ENCODE measurements around the gene SLC5A9.
"Not testable (repeated sequence)": the region's sequence is repeated elsewhere in the genome, so short reads cannot be mapped to it uniquely, and the experiment has no call there.

SLC5A9 gene

DNA sequence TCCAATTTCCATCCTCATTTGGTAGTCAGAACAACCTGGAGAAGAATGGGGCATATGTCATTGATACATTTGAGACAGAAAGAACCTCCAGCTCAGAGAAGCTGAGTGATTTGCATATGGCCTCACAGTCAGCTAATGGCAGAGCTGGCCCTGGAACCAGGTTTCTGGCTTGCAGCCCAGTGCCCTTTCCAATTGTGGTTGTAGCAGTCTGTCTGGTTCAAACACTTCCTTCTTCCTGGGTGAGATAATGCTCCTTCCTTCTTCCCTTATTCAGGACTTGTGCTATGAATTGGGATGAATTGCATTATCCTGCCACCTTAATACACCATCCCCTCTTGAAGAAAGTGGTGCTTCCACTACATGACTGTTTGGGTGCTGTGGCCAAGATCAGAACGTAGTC, 24.2 kb downstream of the SLC5A9 start:
- DNase-seq, result no peak

DNA sequence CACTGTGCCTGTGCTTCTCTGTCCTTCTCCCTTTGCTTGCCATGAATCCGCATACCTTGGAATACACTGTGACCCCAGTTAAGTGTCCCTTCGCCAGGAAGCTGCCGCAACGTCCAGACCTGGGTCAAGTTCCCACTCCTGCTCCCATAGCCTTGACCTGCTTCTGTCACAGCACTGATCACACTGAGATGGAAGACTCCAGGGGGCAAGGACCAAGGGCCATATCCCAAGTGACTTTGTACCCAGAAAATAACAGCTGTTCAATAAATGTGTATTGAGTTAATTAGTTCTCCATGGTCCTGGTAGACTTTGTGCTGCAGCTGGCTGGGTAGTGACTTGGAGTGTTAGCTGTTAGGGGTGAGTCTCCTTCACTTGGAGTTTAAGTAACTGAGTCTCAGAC, 25.8 kb downstream of the SLC5A9 start:
- DNase-seq, result no peak

DNA sequence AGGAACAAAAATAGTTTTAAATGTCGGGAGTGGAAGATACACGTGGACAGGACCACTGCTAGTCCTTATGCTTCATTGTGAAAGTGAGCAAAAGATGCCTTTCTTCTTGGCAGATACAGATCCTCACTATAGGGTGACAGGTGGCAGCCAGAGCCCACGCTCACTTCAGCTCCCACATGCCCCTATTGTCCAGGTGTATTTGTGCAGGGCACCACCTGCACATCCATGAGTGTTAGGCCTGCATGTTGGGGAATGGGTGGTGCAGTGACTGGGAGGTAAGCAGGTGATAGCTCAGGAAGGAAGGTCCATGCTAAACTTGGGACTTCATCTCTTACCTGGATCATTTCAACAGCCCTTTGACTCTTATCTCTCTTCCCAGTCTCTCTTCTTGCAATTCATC, 27.4 kb downstream of the SLC5A9 start:
- no peak for DNase-seq

DNA sequence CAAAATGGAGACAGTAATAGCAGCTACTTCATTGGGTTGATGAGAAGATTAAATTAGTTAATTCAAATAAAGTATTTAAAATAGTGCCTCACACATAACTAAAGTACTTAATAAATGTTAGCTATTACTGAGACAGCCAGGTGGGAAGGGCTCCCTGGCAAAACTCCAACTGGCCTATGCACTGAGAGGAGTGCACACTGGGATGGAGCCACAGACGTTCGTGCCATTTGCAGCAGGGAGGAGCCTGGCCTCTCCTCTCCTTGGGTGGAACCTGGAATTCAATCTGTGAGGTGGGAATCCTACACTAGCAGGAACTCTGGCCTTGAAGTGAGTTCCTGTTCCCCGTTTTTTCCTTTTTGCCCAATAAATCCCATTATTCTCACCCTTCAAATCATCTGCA, 28.1 kb downstream of the SLC5A9 start:
- no peak for DNase-seq

DNA sequence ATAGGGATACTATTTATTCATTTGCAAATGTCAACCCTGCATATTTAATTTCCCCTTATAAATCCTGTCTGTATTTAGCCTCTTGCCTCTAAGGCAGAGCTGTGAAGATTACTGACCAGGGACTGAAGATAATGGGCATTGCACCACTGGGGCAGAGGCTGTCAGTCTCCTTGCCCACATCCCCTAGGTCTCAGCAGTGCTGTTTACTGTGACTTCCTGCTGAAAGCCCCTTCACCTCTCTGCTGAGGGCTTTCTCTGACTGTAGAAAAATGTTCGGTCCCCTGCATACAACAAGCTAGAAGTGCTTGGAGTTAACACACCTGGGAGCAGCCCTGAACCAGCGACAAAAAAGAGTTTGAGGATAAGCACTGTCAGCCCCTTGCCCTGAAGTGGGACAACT, 28.8 kb downstream of the SLC5A9 start:
- DNase-seq, result no peak

DNA sequence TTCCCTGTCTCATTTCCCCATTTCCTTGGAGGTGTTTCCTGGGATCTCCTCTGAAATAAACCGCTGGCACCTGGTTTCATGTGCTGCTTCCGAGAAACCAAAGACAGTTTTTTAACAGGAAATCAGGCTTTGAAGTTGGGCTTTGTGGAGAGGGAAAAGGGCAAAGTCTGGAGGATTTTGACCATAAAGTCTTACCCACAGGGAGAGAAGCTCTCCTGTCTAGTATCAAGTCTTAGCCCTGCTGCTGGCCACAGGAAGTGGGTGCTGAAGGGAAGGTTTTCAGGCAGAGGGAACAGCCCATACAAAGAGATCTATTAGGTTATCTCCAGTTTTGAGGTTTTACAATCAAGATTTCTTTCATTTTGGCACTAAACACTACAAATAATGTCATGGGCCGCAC, 29.3 kb downstream of the SLC5A9 start:
- no peak for DNase-seq

DNA sequence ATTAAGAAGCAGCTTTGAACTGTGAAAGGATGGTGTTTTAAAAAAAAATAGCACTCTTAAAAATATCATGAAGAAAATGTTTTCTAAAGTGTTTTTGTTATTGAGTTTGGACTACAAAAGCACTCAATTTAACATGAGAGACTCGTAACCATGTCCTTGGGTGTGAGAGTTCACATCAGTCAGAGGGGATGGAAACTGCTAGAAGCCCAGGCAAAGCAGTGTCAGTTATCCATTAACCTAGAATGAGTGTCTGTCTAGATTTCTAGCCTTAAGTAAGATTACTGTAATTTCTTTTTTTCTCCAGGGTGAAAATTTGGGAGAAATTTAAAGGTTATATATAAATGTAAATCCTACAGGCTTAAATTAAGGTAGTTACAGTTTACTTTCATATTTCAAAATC, 31.7 kb downstream of the SLC5A9 start:
- DNase-seq, result no peak

DNA sequence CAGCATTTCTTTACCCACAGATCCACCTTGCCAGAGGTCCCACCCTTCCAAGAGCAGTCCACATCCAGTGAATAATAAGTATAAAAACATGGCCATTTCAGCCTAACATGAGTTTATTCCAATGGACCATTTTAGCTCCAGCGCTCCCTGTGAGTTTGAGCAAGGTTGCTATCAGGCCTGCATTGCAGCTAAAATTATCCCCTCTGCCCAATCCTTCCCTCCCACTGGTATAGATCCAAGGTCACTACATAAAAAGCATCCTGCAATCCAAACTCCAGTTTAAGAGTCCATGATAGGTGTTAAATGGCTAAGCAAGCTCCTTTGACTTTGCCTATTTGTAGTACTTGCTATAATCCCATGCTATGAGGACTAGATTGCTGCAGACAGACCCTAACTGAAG, 35.6 kb downstream of the SLC5A9 start:
- no peak for DNase-seq

DNA sequence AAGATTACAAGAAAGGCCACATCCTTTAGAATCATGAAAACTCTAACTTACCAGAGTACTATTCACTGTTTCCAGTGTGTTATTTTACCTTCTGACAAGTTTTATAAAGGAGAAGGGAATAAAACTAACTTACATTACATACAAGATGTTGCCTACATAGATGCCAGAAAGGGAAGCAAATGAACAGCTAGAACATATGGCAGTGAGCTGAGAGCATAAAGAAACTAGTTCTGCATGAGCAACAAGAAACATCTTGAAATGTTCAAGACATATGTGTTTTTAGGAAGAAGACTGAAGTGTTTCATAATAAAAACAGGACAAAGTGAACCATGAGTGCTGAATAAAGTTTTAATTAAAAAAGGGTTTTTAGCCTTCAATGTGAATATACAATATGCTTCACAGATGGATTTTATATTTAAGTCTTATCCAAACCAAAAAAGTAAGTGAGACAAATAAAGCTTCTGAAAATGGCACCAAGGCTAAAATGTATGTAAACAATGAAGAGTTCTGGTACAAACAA, 39.4 kb downstream of the SLC5A9 start:
- DNase-seq, result no peak

DNA sequence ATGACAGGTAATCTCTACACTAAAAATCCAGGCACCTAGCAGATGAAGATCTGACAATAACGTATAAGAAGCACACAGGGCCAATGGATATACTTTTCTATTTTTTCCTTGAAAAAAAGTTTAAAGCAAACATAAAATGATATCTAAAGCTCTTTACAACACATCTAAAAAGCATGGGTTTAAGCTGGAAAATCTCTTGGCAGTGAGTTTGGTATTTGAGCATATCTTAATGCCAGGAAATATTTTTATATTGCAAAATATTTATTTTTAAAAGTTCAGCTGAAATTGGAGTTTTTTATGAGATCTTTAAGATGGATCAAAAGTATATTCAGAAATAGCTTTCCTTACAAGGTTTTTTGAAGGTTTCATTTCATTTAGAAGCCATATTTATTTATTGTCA, 40.5 kb downstream of the SLC5A9 start:
- no peak for DNase-seq

DNA sequence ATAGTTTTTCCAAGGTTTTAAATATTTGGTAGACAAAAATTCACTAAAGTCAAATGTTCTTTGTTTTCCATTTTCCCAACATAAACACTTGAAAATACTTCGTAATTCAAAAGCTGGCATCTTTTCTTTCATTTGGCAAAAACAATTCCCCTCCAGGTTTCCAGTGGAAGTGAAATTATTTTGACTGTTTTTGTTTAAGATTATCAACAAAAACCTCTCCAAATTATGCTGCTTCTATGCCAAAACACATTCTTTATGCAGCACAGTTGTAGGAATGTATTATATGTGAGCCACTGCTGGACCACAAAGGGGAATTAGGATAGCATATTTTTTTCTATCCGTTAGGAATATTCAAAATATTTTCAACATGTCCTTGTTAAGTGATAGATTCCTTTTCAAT, 44.1 kb downstream of the SLC5A9 start:
- DNase-seq, result no peak

DNA sequence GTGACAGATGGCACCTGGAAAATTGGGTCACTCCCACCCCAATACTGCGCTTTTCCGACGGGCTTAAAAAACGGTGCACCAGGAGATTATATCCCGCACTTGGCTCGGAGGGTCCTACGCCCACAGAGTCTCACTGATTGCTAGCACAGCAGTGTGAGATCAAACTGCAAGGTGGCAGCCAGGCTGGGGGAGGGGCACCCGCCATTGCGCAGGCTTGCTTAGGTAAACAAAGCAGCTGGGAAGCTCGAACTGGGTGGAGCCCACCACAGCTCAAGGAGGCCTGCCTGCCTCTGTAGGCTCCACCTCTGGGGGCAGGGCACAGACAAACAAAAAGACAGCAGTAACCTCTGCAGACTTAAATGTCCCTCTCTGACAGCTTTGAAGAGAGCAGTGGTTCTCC, 54.9 kb downstream of the SLC5A9 start:
- DNase-seq, result not testable (repeated sequence)

DNA sequence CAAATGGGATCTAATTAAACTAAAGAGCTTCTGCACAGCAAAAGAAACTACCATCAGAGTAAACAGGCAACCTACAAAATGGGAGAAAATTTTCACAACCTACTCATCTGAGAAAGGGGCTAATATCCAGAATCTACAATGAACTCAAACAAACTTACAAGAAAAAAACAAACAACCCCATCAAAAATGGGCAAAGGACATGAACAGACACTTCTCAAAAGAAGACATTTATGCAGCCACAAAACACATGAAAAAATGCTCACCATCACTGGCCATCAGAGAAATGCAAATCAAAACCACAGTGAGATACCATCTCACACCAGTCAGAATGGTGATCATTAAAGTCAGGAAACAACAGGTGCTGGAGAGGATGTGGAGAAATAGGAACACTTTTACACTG, 59.8 kb downstream of the SLC5A9 start:
- DNase-seq, result not testable (repeated sequence)

DNA sequence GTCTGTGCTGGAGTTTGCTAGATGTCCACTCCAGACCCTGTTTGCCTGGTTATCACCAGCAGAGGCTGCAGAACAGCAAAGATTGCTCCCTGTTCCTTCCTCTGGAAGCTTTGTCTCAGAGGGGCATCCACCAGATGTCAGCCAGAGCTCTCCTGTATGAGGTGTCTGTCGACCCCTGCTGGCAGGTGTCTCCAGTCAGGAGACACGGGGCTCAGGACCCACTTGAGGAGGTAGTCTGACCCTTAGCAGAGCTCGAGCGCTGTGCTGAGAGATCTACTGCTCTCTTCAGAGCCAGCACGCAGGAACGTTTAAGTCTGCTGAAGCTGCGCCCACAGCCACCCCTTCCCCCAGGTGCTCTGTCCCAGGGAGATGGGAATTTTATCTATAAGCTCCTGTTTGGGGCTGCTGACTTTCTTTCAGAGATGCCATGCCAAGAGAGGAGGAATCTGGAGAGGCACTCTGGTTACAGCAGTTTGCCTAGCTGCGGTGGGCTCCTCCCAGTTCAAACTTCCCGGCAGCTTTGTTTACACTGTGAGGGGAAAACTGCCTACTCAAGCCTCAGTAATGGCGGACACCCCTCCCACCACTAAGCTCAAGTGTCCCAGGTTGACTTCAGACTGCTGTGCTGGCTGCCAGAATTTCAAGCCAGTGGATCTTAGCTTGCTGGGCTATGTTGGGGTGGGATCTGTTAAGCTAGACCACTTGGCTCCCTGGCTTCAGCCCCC, 62.3 kb downstream of the SLC5A9 start:
- DNase-seq, result not testable (repeated sequence)

DNA sequence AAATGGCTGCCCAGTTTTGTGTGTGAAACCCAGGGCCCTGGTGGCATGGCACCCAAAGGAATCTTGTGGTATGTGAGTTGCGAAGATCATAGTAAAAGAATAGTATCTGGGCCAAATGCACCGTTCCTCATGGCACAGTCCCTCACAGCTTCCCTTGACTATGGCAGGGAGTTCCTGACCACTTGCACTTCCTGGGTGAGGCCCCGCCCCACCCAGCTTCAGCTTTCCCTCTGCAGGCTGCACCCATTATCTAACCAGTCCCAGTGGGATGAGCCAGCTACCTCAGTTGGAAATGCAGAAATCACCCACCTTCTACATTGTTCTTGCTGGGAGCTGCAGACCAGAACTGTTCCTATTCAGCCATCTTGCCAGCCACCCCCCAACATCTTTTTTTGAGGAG, 63.0 kb downstream of the SLC5A9 start:
- no peak for DNase-seq

DNA sequence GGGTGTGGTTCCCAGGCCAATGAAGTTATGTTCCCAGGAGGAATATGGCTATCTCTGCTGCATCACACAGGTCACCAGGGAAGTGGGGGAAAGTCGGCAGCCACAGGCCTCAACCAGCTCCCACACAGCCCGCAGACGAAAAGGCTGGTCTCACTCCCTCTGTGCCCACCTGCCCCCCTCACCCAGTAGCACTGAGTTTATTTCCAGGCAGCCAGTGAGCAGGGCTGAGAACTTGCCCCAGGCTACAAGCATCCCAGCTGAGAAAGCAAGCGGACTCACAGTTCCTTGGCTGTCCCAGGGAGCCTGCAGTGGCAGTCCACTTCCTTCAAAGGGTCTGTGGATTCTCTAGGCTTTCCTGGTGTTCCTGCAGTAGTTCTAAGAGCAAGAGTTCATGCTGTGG, 68.9 kb downstream of the SLC5A9 start:
- no peak for DNase-seq

DNA sequence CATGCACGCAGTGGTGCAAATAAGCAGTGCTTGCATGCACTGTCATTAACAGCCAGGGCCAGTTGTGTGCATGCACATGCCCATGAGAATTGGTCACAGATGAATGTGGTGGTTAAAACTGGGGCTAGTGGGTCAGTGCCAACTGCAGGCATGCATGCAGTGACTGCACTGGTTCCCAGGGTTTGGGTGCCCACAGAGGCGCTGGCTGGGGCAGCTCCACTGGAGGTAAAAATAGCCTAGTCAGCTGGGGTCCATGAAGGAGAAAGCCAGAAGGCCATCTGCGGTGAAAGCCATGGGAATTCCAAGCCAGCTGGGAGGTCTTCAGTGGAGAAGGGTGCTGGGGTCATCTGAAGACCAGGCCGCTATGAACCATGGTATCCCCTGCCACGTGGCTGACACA, 70.2 kb downstream of the SLC5A9 start:
- DNase-seq, result no peak

DNA sequence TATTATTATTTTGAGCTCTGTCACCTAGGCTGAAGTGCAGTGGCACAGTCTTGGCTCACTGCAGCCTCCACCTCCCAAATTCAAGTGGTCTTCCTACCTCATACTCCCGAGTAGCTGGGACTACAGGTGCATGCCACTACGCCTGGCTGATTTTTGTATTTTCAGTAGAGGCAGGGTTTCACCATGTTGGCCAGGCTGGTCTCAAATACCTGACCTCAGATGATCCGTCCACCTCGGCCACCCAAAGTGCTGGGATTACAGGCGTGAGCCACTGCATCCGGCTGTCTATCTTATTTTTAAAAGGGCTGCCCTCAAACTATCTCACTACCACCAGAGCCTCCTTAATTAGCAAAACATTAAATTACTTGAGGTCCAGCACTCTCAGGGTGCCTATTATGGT, 71.6 kb downstream of the SLC5A9 start:
- DNase-seq, result not testable (repeated sequence)

DNA sequence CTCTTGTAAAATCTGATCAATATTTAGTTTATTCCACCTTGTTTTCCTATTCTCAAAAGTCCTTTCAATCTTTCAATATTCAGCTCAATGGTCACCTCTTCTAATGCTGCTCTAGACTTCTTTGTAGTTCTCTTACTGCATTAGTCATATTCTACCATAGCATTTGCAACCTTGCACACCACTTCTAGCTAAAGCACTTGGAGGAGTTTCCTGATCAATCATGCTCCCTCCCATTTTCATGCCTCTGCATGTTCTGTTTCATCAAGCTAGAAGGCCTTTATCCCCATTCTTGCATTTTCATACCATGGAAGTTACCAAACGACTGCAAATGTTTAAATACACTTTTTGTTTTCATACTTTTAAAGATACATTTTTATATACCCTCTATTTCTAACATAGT, 72.1 kb downstream of the SLC5A9 start:
- no peak for DNase-seq
